Esophagus mucosa (tissue), 1 donor: ENCODE measurements around the gene PRR23E. TPM values are rescaled to one million over a fixed set of nuclear protein-coding genes. Genes with fewer than 3 reads are reported as not detected.

Experiments used
- ATAC-seq: fragments of 200-7000 bp; cut with Tn5 transposase; one replicate; pipeline ENCODE4 v1.9.1; 2020
- total RNA-seq: library from RNA; stranded (reverse); gene quantifications from one replicate; pipeline ENCODE4 v1.2.4, GENCODE V29; 2023
- donor health status: DM: yes; HTN: yes; CAD: no.

PRR23E gene
- total RNA-seq, 1 donor from 2014 or later: not detected

GRCh38 chr3:127209840-127210653 is 17.1 kb downstream of the PRR23E start:
- ATAC-seq: no peak

- ATAC-seq: no peak
Observed at GRCh38 chr3:127210654-127210943, 17.7 kb downstream of the PRR23E start.

DNA sequence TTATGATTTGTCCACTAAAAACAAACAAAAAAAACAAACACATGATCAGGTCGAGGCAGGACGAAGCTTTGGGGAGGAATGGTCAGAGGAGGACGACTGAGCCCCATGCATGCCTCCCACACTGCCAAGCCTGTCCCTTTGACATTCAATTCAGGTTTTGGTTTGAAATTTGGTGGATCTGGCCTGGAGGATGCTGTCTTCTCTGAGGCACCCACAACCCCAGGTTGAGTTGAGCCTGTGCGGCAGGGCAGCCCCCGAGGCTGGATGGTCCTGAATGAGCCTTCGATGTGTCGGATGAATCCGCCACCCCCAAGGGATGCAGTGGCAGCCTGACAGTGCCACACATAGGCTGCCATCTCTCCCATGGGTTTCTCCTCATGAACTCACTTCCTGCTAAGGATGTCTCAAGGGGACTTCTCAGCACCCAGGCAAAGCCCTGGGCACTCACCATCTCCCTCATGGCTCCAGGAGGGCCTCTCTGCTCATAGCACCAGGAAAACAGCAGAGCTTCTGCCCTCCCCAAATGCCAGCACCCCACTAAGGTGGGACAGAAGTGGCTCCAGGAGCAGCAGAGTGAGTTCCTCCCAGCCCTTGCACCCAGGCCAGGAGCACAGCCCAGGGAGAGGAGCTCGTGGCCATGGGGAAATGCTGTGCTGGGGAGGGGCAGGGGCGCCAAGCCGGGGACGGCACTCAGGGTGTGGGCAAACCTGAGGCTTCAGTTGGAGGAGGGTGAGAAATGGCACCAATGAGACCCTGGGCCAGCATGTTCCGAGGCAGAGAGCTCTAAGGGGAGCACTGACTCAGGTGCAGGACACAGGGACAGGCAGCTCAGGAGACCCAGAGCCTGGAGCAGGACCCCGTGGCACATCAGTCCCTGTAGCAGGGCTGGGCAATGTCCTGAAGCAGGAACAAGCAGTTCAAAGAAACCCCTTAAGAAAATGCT is 18.5 kb downstream of the PRR23E start:
- ATAC-seq: no peak

DNA sequence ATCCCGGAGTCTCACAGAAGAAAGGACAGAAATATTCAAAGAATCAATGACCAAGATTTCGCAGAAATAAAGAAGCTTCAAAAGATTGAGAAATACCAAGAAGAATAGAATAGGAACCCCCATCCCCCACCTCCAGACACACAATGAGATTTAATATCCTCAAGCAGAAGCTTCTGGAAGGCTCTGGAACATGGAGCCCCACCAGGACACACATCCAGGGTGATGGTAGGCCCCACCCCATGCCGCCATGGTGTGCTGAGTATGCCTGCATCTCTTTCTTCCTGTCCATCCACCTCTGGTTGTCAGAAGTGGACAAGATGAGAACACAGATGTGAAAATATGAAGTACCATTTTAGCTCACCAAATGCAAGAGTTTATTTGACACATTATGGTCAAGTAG is 19.3 kb downstream of the PRR23E start:
- no peak for ATAC-seq

- ATAC-seq: no peak
Observed at GRCh38 chr3:127212711-127213110, 19.8 kb downstream of the PRR23E start.

DNA sequence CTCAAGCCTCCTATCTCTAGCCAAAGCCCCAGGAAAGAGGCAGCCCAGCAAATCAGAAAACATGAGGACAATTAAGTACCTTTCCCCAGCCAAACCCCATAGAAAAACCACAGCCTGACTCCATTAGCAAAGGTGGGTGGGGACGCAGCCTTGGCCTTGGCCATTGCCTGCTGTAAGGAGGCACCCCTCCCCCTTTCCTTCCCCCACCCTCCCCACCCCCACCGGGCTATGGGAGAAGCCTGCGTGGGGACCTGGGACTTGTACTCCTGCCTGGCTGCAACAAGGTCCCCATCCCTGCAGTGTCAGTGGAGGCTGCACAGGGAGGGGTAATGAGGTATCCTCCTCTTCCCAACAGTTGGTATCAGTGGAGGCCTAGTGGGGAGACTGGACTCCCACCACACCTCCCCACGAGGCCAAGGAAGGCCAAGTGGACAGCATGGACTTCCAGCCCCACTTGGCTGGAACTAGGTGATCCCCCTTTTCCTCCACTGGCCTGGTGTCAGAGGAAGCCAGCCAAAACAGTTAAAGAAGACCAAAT is 20.5 kb downstream of the PRR23E start:
- ATAC-seq: no peak

DNA sequence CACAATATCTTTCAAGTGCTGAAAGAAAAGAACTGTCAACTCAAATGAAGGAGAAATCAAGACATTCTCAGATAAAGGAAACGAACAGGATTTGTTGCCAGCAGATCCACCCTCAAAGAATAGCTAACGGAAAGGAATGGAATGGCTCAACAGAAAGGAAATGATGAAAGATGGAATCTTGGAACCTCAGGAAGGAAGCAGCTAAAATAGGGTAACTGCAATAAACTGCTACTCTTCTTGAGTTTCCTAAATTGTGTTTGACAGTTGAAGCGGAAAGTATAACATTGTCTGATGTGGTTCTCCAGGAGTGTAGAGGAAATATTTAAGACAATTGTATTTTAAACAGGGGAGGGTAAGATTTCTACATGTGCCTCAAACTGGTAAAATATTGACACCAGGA is 22.0 kb downstream of the PRR23E start:
- no peak for ATAC-seq

DNA sequence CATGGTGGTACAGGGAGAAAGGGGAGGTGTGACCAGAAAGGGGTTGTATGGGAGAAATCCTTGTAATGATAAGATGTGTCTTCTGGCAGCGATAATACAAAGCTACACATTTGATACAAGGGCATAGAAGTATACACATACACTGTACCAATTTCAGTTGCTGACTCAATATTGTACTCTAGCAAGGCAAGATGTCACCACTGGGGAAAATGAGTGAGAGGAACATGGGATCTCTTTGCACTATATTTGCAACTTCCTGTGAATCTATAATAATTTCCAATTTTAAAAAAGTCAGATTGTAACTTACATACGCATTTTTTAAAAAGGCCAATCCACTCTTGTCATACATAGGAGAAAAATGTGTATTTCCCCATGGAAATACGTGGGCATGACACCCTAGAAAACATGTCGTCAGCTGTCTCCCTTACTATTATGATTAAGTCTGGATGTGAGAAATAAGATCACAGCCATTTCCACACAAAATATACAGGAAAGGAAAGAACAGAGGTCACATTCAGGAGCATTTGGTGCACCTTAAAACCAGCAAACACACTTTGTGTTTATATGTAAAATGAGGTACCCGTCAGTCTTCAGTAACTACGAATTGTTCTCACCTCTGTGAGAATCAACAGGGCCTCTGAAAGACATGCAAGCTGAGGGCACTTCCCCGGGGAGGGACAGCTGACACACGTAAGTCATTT is 22.9 kb downstream of the PRR23E start:
- no peak for ATAC-seq

DNA sequence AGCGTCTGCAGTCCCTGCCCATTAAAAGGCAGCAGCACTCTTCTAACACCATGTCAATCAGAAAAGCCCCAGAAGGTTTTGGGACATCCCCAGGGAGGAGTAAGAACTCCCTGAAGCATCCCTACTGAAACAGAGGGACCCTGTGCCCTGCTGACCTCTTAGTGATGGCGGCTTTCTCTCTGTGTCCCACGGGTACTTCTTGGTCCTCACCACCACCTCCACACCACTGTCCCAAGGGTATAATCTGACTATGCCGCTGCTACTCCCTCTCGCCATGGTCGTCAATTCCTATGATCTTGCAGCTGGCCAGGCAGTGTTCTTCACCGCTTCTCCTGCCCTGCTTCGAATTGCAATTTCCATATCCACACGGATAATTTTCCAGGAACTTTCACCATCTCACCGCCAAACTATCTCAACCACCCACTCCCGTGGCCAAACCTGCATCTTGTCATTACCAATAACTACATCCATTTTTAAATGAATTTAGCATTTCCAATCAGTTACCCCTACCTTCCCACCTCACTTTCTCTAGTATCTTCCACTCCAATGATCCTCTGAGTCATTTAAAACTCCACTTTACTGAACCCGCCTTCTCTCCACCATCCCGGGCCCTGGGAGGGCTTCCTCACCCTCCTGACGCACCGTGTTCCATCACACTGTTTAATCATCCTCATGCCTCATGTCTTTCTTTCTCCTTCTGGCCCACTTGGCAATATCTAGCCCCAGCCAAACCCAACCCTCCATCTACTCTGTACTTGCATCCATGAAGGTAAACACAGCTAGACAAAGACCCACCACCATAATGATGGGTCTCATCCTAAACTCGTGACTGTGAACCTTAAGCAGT is 23.7 kb downstream of the PRR23E start:
- ATAC-seq: no peak

DNA sequence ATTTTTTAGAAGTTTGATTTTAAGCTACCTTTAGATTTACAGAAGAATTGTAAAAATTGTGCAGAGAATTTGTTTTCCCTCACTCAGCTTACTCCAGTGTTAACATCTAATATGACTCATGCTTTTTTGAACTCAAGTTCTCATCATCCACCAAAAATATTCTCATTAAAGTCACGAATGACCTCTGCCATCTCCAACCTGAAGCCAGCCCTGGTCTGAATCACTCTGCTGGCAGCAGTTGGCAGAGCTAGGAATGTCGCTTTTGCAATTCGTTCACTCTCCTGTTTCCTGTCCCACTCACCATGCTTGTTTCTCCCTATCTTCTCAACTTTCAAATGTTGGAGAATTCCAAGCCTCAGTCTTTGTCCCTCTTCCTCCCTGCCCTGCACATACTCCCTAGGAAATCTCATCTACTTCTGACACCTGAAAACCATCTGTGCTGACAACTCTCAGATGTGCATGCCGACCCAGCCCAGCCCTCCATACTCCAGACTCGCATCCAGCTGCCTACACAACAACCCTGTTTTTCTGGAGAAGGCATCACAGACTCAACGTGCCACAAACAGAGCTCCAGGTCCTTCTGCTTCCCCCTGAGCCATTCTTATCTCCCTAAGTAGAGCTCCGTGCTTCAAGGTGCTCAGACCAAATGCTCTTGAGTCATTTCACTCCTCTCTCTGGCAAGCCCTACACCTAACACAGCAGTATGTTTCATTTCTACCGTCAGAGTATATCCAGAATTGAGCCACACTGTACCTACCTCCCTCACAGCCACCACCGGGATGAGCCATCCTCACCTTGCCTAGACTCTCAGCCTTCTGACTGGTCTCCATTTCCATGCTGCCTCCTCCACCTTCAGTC is 24.9 kb downstream of the PRR23E start:
- no peak for ATAC-seq

GRCh38 chr3:127218454-127218922 is 25.6 kb downstream of the PRR23E start:
- ATAC-seq: no peak

- ATAC-seq: no peak
Observed at GRCh38 chr3:127220497-127220896, 27.6 kb downstream of the PRR23E start.

- ATAC-seq: no peak
Observed at GRCh38 chr3:127221037-127221436, 28.1 kb downstream of the PRR23E start.

- ATAC-seq: no peak
Observed at GRCh38 chr3:127221446-127222035, 28.6 kb downstream of the PRR23E start.

- ATAC-seq: no peak
Observed at GRCh38 chr3:127222163-127222562, 29.2 kb downstream of the PRR23E start.

GRCh38 chr3:127222664-127223063 is 29.7 kb downstream of the PRR23E start:
- ATAC-seq: no peak

- ATAC-seq: no peak
Observed at GRCh38 chr3:127224118-127224517, 31.2 kb downstream of the PRR23E start.

DNA sequence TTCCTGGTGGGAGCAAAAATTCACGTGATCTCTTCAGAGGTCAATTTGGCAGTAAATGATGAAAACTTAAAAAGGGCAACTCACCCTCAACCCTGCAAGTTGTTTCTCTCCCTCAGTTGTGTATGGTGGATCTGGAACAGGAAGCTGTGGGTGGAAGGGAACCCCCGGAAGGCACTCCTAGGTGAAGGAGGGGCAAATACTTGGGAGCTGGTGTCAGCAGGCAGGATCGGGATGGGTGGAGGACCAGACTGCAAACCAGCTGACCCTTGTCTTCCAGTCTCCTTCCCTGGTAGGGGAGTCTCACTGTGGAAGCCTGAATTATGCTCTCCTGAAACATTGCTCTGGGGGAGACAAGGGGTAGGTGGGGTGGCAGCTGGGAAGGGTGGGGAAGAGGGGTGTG is 33.5 kb downstream of the PRR23E start:
- peak; percentile 18 for ATAC-seq

DNA sequence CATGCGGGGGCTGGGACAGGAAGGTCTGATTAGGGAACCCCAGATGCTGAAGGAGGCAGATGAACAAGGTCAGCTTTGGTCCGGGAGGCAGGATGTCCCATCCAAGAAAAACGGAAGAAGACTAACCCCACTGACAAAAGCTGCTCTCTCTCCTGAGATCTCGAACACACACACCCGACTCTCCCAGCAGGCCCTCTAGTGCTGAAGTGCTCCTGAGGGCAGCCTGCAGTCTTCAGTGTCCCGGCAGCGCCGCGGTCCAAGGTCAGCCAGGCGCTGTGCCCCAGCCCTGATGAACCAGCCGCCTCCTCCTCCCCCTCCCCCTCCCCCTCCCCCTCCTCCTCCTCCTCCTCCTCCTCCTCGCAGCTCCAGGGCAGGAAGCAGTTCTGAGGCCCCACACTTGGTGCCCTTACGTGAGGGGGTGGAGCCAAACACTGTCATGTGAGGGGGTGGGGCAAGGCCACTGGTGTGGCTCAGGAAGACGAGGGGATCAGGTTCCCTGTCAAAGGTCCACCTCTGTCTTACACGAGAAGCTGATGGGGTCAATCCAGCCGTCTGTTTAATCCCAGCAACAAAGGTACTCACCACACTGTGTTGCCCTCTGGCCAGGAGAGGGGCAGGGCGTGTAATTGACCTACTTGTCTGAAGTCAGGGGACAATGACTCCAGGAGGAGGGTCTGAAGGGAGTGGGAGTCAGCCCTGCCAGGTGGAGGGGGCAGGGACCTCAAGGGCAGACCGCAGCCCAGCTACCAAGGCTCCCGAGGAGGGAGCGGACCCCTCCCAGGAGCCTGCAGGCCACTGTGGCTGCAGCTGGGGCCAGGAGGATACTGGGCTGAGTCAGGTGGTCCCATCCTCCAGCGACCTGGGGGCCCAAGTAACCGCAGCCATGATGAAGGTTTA is 34.3 kb downstream of the PRR23E start:
- ATAC-seq: no peak
